ENCODE data around the gene B4GAT1.

The B4GAT1 gene

GRCh38 chr11:66333896-66334604, 13.4 kb downstream of the B4GAT1 start:
- no peak for DNase-seq (ENCODE audit: extremely low read depth, low read depth)
- H3K4me3 ChIP-seq (replicated peaks; ENCODE audit: low read depth, low read length), result peak overlapping the region; percentile 89
- TF ChIP-seq, protein P1, sequence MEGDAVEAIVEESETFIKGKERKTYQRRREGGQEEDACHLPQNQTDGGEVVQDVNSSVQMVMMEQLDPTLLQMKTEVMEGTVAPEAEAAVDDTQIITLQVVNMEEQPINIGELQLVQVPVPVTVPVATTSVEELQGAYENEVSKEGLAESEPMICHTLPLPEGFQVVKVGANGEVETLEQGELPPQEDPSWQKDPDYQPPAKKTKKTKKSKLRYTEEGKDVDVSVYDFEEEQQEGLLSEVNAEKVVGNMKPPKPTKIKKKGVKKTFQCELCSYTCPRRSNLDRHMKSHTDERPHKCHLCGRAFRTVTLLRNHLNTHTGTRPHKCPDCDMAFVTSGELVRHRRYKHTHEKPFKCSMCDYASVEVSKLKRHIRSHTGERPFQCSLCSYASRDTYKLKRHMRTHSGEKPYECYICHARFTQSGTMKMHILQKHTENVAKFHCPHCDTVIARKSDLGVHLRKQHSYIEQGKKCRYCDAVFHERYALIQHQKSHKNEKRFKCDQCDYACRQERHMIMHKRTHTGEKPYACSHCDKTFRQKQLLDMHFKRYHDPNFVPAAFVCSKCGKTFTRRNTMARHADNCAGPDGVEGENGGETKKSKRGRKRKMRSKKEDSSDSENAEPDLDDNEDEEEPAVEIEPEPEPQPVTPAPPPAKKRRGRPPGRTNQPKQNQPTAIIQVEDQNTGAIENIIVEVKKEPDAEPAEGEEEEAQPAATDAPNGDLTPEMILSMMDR (IDR thresholded peaks at IDR 0.05; ENCODE audit: low read depth, low read length, missing control alignments), result no peak

GRCh38 chr11:66333220-66333877, 14.1 kb downstream of the B4GAT1 start:
- TF ChIP-seq, protein P1 (IDR thresholded peaks at IDR 0.05; ENCODE audit: low read depth, low read length, missing control alignments), result no peak
- H3K4me3 ChIP-seq (replicated peaks; ENCODE audit: low read depth, low read length), result no peak overlapping the region
- DNase-seq (ENCODE audit: extremely low read depth, low read depth), result no peak

DNA sequence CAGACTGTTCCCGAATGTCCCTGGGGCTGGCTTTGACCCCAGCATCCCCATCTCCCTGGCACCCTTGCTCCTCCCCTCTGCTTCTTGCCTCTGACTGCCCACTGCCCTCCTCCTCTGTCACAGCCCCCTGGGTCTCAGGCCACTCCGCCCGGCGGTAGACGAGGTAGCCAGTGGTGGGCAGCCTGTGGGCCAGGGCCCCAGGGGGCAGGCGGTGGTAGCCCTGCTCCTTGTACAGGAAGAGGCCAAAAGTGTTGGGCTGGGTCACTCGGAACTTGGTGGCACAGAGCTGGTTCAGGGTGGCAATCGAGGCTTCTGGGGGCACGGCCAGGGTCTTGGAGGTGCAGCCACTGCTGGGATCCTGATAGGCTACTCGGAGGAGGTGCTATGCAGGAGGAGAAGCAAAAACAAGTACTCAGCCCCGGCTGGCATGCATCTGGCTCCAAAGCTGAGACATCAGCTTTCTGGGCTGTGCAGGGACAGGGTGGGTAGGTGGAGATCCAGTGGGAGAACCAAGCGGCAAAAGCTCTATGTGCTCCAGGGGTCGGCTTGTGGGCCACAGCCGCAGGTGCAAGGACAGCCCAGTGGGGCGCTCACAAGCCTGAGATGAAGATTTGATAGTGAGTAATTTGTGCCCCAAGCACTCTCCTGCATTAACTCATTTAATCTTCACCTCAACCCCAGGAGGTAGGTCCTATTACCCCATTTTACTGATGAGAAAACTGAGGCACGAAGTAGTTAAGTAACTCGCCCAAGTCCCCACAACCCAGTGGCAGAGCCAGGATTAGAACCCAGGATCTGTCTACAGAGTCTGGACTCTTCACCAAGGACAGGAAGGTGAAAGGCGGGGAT, 14.8 kb downstream of the B4GAT1 start:
- TF ChIP-seq, protein P1 (IDR thresholded peaks at IDR 0.05; ENCODE audit: low read depth, low read length, missing control alignments), result no peak
- no peak overlapping the region for H3K4me3 ChIP-seq (replicated peaks; ENCODE audit: low read depth, low read length)
- DNase-seq (ENCODE audit: extremely low read depth, low read depth), result no peak

DNA sequence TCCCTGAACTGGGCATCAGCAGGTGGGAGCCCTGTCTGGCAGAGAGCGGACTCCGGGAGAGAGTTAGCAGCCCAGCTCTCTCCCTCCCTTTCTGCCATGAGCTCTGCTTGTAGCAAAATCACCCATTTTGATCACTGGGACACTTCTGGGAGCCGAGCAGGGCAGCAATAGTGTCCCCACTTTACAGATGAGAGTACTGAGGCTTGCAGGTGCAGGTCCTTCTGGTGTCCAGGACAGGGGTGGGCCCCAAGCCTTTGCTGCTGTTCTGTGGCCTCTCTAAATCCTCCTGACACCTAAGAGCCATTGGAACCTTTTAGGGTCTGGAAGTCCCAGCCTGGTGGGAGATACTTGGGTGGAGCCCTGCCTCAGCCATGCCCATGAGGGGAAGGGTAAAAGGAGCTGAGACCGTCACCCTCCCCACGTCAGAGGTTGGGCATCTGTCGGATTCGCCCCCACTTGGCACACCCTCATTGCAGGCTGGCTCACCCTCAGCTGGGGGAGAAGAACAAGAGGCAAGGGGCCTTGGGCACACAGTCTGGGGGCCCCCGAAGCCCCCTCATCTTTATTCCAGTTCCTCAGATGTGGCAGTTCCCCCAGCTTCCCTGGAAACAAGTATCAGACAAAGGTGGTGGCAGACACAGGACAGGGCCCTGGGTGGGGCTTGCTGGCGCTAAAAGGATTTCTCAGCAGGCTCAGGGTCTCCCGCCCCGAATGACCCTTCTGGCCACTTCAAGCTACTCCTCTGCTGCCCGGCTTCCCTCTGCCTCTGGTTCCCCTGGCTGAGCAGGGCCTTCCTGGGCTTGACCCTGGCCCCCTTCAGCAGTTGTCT, 15.7 kb downstream of the B4GAT1 start:
- TF ChIP-seq, protein P1 (IDR thresholded peaks at IDR 0.05; ENCODE audit: low read depth, low read length, missing control alignments), result no peak
- DNase-seq (ENCODE audit: extremely low read depth, low read depth), result no peak
- H3K4me3 ChIP-seq (replicated peaks; ENCODE audit: low read depth, low read length), result no peak overlapping the region

DNA sequence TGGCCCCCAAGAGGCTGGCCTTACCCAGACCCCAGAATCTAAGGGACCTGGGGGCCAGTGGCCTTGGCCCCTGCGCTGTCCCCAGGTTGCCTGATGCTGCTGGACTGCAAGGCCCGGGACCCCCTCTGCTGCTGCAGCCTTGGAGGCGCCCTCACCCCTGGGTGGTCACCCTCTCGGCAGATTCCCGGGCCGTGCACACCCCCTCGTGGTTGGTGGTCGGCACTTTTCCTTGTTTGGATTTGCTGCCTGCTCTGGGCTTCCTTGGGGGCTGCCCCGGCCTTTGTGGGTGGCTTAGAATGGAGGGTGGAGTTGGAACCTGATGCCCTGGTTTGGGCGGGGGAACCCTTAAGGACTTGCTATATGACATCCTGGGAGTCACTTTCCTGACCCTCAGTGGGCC, 16.5 kb downstream of the B4GAT1 start:
- no peak overlapping the region for H3K4me3 ChIP-seq (replicated peaks; ENCODE audit: low read depth, low read length)
- TF ChIP-seq, protein P1 (IDR thresholded peaks at IDR 0.05; ENCODE audit: low read depth, low read length, missing control alignments), result no peak
- no peak for DNase-seq (ENCODE audit: extremely low read depth, low read depth)

DNA sequence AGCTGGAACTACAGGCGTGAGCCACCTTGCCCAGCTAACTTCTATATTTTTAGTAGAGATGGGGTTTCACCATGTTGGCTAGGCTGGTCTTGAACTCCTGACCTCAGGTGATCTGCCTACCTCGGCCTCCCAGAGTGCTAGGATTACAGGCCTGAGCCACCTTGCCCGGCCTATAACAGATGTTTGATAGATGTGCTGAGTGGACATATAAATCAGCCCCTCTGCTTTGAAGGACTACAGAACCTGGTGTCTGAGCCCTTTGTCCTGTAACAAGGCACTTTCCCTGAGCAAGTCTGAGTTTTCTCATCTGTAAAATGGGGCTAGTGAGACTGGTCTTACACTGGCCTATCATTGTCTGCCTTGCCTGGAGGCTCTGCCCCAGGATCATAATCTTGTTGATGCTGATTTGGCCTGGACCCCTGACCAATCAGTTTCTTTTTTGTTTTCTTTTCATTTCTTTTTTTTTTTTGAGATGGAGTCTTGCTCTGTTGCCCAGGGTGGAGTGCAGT, 18.2 kb downstream of the B4GAT1 start:
- TF ChIP-seq, protein P1 (IDR thresholded peaks at IDR 0.05; ENCODE audit: low read depth, low read length, missing control alignments), result no peak
- DNase-seq (ENCODE audit: extremely low read depth, low read depth), result no peak
- H3K4me3 ChIP-seq (replicated peaks; ENCODE audit: low read depth, low read length), result no peak overlapping the region
